ENCODE data around the gene MBD2.

MBD2 gene

GRCh38 chr18:54224379-54225014 is at the start of gene MBD2:
Gene MBD2, minus strand, starts transcription at chr18:54224669. Its CDS starts 110 bp downstream, at chr18:54224559.
- no peaks in the 10 kb centered on the region for H3K9me3 ChIP-seq (ENCODE audit: control insufficient read depth, insufficient read depth, low read depth, low read length)
- ChIA-PET CTCF (interaction anchor here (0.6 to 1.6 kb wide), 5 partner anchors 13 to 342 kb away, joined by 3 to 9 read pairs (median 4); no protein-coding TSS in a partner anchor), POLR2A (interaction anchor here (0.7 to 1.8 kb wide), 3 partner anchors 30 to 133 kb away, joined by 3 to 8 read pairs (median 5); partner anchors contain the start of genes C18orf54, POLI and STARD6)
- peaks cover 25% of the 10 kb centered on the region for H3K4me1 ChIP-seq (ENCODE audit: control insufficient read depth, insufficient read depth, low read length)
- peak within 1 kb of the TSS; percentile 68 for H3K4me3 ChIP-seq (ENCODE audit: low read depth, low read length)
- no peaks in the 10 kb centered on the region; a peak in 1 of 3 replicates for H3K36me3 ChIP-seq (ENCODE audit: control insufficient read depth in 2 of 2, insufficient read depth in 1 of 2, low read length in 2 of 2)
- peak within 1 kb of the TSS; percentile 83 for H3K27ac ChIP-seq (ENCODE audit: extremely low read depth, low read depth, low read length)
- TF ChIP-seq ZNF501 (tag by site-specific recombination; IDR thresholded peaks at IDR 0.05), result peak; percentile 63; the same call in 1 of the 2 replicates
- TF ChIP-seq ZNF610 (tag by site-specific recombination; IDR thresholded peaks at IDR 0.05; ENCODE audit: borderline replicate concordance), result 0 out of 2 replicates have a peak, but pooled peaks have one; percentile 40
- no peak for TF ChIP-seq BCL11A (tag by site-specific recombination; IDR thresholded peaks at IDR 0.05; ENCODE audit: low read depth)
- no peak for TF ChIP-seq ZNF354C (tag by site-specific recombination; IDR thresholded peaks at IDR 0.05; ENCODE audit: borderline replicate concordance, low read depth)
- no peak for TF ChIP-seq ZNF843 (tag by site-specific recombination; IDR thresholded peaks at IDR 0.05)
- TF ChIP-seq EGR2 (tag by site-specific recombination; IDR thresholded peaks at IDR 0.05; ENCODE audit: low read depth), result peak; percentile 51
- peak; percentile 85 for TF ChIP-seq ZBTB26 (tag by site-specific recombination; optimal IDR thresholded peaks at IDR 0.05)
- TF ChIP-seq ZBTB8A (tag by site-specific recombination; IDR thresholded peaks at IDR 0.05), result 0 out of 2 replicates have a peak, but pooled peaks have one; percentile 28
- no peak for TF ChIP-seq ZNF654 (tag by site-specific recombination; IDR thresholded peaks at IDR 0.05; ENCODE audit: low read depth)
- TF ChIP-seq ZNF26 (tag by site-specific recombination; IDR thresholded peaks at IDR 0.05), result no peak
- TF ChIP-seq KLF10 (tag by site-specific recombination; IDR thresholded peaks at IDR 0.05), result peak; percentile 86
- TF ChIP-seq KLF7 (tag by site-specific recombination; IDR thresholded peaks at IDR 0.05; ENCODE audit: borderline replicate concordance), result peak; percentile 91; the same call in 1 of the 2 replicates
- peak; percentile 78; the same call in 1 of the 2 replicates for TF ChIP-seq ZNF660 (tag by site-specific recombination; IDR thresholded peaks at IDR 0.05)
- peak; percentile 91 for TF ChIP-seq GLIS2 (tag by site-specific recombination; IDR thresholded peaks at IDR 0.05)
- TF ChIP-seq YY1 (tag by site-specific recombination; IDR thresholded peaks at IDR 0.05), result peak; percentile 70; the same call in 1 of the 2 replicates
- TF ChIP-seq SP3 (tag by site-specific recombination; IDR thresholded peaks at IDR 0.05), result peak; percentile 90
- peak; percentile 53 for TF ChIP-seq SP2 (tag by site-specific recombination; IDR thresholded peaks at IDR 0.05)
- TF ChIP-seq SP7 (tag by site-specific recombination; IDR thresholded peaks at IDR 0.05), result peak; percentile 60; the same call in 1 of the 2 replicates
- TF ChIP-seq HOXC10 (CRISPR knock-in tag; IDR thresholded peaks at IDR 0.05), result no peak
- peak; percentile 50 for TF ChIP-seq ZXDB (tag by site-specific recombination; IDR thresholded peaks at IDR 0.05)
- no peak for TF ChIP-seq TSHZ1 (tag by site-specific recombination; IDR thresholded peaks at IDR 0.05; ENCODE audit: borderline replicate concordance)
- TF ChIP-seq ZNF184 (tag by site-specific recombination; IDR thresholded peaks at IDR 0.05), result no peak
- TF ChIP-seq KLF1 (tag by site-specific recombination; IDR thresholded peaks at IDR 0.05), result peak; percentile 94
- TF ChIP-seq ZBTB10 (tag by site-specific recombination; IDR thresholded peaks at IDR 0.05), result peak; percentile 49; the same call in 1 of the 2 replicates
- TF ChIP-seq ZIC2 (tag by site-specific recombination; IDR thresholded peaks at IDR 0.05), result peak; percentile 51
- peak; percentile 51; the same call in 1 of the 2 replicates for TF ChIP-seq ZEB2 (tag by site-specific recombination; IDR thresholded peaks at IDR 0.05)
- TF ChIP-seq PRDM6 (tag by site-specific recombination; IDR thresholded peaks at IDR 0.05), result no peak
- no peak for TF ChIP-seq ZNF549 (tag by site-specific recombination; IDR thresholded peaks at IDR 0.05)

Data from HEK293 (cell line).